ENCODE data around the gene RAI2.

RAI2 gene

DNA sequence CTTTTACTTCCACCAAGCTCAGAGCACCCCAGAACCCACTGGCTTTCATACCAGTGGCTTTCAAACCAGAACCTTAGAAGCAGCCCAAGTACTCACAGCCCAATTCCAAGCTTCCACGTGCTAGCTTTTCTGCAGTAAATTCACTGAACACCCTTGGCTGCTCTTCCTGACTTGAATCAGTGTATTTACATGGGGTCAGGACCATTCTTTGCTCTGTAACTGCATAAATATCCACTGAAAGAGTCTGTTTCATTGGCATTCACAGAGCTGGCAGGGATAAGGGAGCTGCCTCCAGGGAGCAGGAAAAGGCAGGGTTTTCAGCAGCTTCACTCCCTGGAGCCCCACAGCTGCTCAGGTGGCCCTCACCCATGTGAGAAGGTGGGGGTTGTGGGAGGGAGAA is 43.8 kb downstream of the RAI2 start:
- Mint-ChIP-seq H3K9me3 (no peaks in the 10 kb centered on the region), H3K36me3 (ENCODE audit: low read depth) (no peaks in the 10 kb centered on the region), H3K4me3 (no peak overlapping the region), H3K27me3 (peaks cover 1% of the 10 kb centered on the region), H3K27ac (no peak overlapping the region), H3K4me1 (ENCODE audit: low read depth) (no peaks in the 10 kb centered on the region)
- intact Hi-C loops (cut with micrococcal nuclease), result no loop called here

DNA sequence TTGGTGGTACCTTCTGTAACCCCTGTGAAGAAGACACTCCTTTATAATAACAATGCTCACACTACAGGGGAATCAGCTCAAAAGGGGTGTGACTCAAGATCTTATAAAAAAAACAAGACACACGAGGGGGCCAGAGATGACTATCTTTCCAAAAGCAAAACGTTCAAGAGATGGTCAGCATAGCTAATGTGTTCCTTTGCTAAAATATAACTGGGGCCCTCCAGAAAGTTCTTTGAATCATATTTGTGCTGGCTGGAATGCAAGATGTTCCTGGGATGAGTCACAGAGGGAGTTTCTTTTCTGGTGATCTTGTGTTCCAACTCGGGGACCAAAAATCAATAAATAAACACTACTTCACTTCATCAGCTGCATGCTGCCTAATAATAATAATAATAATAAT is 46.5 kb downstream of the RAI2 start:
- H3K4me1 Mint-ChIP-seq (ENCODE audit: low read depth), result no peaks in the 10 kb centered on the region
- H3K27me3 Mint-ChIP-seq, result peaks cover 1% of the 10 kb centered on the region
- no peak overlapping the region for H3K4me3 Mint-ChIP-seq
- H3K36me3 Mint-ChIP-seq (ENCODE audit: low read depth), result no peaks in the 10 kb centered on the region
- no peak overlapping the region for H3K27ac Mint-ChIP-seq
- intact Hi-C loops (cut with micrococcal nuclease), result no loop called here
- no peaks in the 10 kb centered on the region for H3K9me3 Mint-ChIP-seq

DNA sequence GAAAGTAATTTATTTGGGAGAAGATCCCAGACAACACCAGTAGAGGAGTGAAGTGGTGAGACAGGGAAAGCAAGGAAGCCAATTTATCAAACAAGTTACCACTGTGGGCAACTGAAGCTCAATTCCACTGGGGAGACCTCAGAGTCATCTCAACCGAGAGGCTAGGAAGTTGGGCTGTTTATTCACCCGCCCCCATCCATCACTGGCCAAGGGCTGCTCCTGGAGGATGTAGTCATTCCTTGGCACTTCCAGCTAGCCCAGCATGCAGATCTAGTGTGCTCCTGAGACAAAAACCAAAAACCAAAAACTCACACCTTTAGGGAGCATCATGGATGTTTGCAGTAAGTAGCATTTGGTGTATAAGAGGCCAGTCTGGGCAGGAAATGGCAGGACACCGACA is 47.0 kb downstream of the RAI2 start:
- H3K36me3 Mint-ChIP-seq (ENCODE audit: low read depth), result no peaks in the 10 kb centered on the region
- no peaks in the 10 kb centered on the region for H3K4me1 Mint-ChIP-seq (ENCODE audit: low read depth)
- H3K4me3 Mint-ChIP-seq, result no peak overlapping the region
- intact Hi-C loops (cut with micrococcal nuclease), result no loop called here
- H3K27me3 Mint-ChIP-seq, result peaks cover 1% of the 10 kb centered on the region
- no peak overlapping the region for H3K27ac Mint-ChIP-seq
- H3K9me3 Mint-ChIP-seq, result no peaks in the 10 kb centered on the region

DNA sequence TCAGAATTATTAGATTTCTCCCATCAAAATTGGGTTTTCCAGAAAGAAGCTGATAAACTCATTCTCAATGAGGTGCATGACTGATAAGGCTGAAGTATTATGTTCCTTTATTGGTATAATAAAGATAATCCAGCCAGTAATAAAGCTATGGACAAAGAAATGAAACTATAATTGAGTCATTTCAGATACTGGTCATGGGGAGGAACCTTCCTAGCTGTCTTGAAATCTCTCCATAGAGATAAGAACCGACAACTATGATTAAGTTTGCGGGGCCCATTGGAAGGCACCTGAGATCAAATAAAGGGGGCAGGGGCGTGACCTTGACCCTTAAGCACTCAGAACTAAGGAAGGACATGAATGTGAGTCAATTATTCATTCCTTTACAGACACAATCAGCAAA is 47.8 kb downstream of the RAI2 start:
- Mint-ChIP-seq H3K27me3 (peaks cover 1% of the 10 kb centered on the region), H3K9me3 (no peaks in the 10 kb centered on the region), H3K27ac (no peak overlapping the region), H3K36me3 (ENCODE audit: low read depth) (no peaks in the 10 kb centered on the region), H3K4me1 (ENCODE audit: low read depth) (no peaks in the 10 kb centered on the region), H3K4me3 (no peak overlapping the region)
- intact Hi-C loops (cut with micrococcal nuclease), result no loop called here

DNA sequence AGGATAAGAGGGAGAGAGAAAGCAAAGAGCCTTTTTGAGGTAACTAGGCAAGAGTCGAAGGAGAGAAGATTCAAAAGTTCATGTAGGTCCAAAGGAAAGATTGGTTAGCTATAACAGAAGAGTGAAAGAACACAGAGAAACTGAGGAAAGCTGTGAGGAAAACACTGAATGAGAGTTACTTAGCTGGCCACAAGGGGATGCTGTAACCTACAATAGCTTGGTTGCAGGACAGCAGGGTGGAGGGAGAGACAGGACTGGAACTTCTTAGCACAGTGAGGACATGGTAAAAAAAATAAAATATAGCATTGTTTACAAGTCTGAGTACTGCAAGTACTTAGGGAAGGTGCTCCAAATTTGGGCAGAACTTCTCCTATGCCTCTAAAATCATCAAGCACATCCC is 48.3 kb downstream of the RAI2 start:
- H3K27ac Mint-ChIP-seq, result no peak overlapping the region
- no peaks in the 10 kb centered on the region for H3K4me1 Mint-ChIP-seq (ENCODE audit: low read depth)
- H3K27me3 Mint-ChIP-seq, result peaks cover 1% of the 10 kb centered on the region
- no peak overlapping the region for H3K4me3 Mint-ChIP-seq
- intact Hi-C loops (cut with micrococcal nuclease), result no loop called here
- H3K9me3 Mint-ChIP-seq, result no peaks in the 10 kb centered on the region
- no peaks in the 10 kb centered on the region for H3K36me3 Mint-ChIP-seq (ENCODE audit: low read depth)

DNA sequence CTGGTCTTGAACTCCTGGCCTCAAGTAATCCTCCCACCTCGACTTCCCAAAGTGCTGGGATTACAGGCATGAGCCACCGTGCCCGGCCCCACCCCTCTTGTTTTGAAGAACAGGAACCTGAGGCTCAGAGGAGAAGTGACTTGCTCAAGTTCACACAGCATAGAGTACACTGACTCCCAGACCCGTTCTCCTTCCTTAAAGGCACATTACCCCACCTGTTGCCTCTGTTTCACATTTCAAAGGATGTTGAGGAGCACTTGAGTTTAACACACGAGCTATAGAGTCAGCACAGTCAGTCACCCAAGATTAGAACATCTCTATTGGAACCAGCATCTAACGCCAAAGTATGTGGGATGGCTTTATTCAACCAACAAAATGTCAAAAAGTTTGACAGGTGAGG is 51.1 kb downstream of the RAI2 start:
- H3K36me3 Mint-ChIP-seq (ENCODE audit: low read depth), result no peaks in the 10 kb centered on the region
- H3K4me3 Mint-ChIP-seq, result no peak overlapping the region
- H3K27me3 Mint-ChIP-seq, result no peaks in the 10 kb centered on the region
- H3K27ac Mint-ChIP-seq, result no peak overlapping the region
- intact Hi-C loops (cut with micrococcal nuclease), result no loop called here
- no peaks in the 10 kb centered on the region for H3K4me1 Mint-ChIP-seq (ENCODE audit: low read depth)
- no peaks in the 10 kb centered on the region for H3K9me3 Mint-ChIP-seq

DNA sequence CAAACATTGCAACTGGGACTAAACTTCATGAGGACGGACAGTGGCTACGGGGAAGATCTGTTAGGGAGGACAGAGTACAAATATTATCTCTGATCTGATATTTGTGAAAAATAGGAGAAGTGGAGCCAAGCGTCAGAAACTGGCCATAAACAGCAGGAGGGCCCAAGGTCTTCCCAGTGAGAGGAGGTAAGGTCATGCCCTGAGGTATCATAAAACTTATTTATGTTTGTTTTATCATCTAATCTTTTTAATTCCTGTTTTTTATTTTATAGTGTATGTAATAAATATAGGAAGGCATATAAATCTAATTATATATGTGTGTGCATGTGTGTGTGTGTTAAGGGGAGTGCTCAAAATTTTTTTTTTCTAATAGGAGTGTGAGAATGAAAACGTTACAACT is 51.8 kb downstream of the RAI2 start:
- H3K4me3 Mint-ChIP-seq, result no peak overlapping the region
- intact Hi-C loops (cut with micrococcal nuclease), result no loop called here
- H3K27ac Mint-ChIP-seq, result no peak overlapping the region
- H3K36me3 Mint-ChIP-seq (ENCODE audit: low read depth), result no peaks in the 10 kb centered on the region
- H3K4me1 Mint-ChIP-seq (ENCODE audit: low read depth), result no peaks in the 10 kb centered on the region
- H3K9me3 Mint-ChIP-seq, result no peaks in the 10 kb centered on the region
- H3K27me3 Mint-ChIP-seq, result no peaks in the 10 kb centered on the region

DNA sequence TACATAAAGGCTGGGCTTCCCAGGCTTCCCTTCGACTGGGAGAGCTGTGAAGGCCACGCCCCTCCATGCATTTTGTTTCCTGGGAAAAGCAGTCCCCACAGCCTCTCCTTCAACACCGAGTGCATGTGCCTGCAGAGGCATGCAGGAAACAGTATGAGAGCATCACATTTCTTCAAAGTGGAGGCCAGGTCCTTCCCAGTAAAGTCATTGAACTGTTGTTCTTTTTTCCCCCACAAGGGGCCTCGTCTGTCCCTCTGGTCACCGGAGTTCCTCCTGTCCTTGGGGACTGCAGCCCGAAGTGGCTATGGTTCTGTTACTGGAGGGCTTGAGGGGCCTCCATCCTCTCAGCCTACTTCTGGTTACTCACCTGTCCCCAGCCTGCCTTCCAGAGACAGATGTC is 56.0 kb downstream of the RAI2 start:
- H3K36me3 Mint-ChIP-seq (ENCODE audit: low read depth), result no peaks in the 10 kb centered on the region
- intact Hi-C loops (cut with micrococcal nuclease), result no loop called here

DNA sequence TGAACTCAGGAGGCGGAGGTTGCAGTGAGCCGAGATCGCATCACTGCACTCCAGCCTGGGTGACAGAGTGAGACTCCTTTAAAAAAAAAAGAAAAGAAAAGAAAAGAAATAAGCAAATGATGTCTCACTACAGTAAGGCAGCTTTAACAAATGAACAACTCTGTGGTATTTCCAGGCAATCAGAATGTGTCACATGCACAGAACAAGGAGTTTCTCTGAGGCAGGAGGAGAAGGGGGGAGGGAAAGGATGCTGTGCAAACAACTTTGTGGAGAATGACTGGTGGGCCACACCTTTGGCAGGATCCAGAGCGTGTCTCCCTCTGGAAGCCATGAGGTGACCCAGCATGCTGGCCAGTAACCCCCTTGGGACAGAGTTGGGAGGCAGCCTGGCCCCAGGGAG is 57.6 kb downstream of the RAI2 start:
- Mint-ChIP-seq H3K27ac (no peak overlapping the region), H3K4me1 (ENCODE audit: low read depth) (no peaks in the 10 kb centered on the region), H3K27me3 (peaks cover 2% of the 10 kb centered on the region), H3K36me3 (ENCODE audit: low read depth) (no peaks in the 10 kb centered on the region), H3K9me3 (no peaks in the 10 kb centered on the region), H3K4me3 (no peak overlapping the region)
- intact Hi-C loops (cut with micrococcal nuclease), result no loop called here

More for the DNA sequence above, 56.0 kb downstream of the RAI2 start:
- H3K4me1 Mint-ChIP-seq (ENCODE audit: low read depth), result no peaks in the 10 kb centered on the region
- H3K4me3 Mint-ChIP-seq, result no peak overlapping the region
- H3K27me3 Mint-ChIP-seq, result no peaks in the 10 kb centered on the region
- H3K9me3 Mint-ChIP-seq, result no peaks in the 10 kb centered on the region
- no peak overlapping the region for H3K27ac Mint-ChIP-seq

DNA sequence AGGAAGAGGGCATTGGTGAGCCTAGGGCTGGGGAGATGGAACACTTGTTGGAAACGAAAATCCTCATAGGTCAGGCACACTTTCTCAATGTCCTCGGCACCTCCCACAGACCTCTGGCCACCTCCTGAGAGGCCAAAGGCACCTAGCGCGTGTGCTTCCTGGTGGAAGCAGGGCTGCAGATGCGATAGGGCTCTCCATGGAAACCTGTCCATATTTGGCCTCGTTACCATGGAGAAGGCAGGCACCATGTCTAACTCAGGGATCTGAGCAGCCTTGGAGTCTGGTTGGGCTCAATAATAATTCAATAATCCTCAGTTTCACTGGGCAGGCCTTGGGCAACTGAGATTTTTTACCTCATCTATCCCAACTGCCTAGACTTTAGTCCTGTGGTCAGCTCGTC is 58.3 kb downstream of the RAI2 start:
- no peak overlapping the region for H3K4me3 Mint-ChIP-seq

DNA sequence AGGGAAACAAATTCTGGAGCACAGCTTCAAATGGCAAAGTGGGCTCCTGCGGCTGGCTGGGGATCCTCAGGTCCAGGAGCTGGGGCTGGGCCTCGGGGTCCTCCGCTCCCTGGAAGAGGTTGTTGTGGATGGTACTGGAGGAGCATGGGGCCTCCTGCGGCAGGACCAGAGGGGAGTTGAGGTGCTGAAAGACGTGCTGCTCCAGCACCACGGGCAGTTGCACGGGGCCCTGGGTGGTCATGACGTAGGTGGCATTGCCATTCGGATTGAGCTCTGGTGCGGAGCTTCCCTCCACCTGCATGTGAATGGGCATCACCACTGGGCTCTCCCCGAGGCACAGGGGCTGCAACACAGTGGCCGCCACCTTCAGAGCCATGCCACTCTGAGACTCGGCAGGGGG is 59.7 kb downstream of the RAI2 start:
- H3K9me3 Mint-ChIP-seq, result no peaks in the 10 kb centered on the region
- no peak overlapping the region for H3K27ac Mint-ChIP-seq
- intact Hi-C loops (cut with micrococcal nuclease), result no loop called here

More for the DNA sequence above, 58.3 kb downstream of the RAI2 start:
- H3K36me3 Mint-ChIP-seq (ENCODE audit: low read depth), result no peaks in the 10 kb centered on the region
- no peaks in the 10 kb centered on the region for H3K4me1 Mint-ChIP-seq (ENCODE audit: low read depth)
- H3K27ac Mint-ChIP-seq, result no peak overlapping the region
- intact Hi-C loops (cut with micrococcal nuclease), result no loop called here
- no peaks in the 10 kb centered on the region for H3K9me3 Mint-ChIP-seq
- H3K27me3 Mint-ChIP-seq, result peaks cover 2% of the 10 kb centered on the region

DNA sequence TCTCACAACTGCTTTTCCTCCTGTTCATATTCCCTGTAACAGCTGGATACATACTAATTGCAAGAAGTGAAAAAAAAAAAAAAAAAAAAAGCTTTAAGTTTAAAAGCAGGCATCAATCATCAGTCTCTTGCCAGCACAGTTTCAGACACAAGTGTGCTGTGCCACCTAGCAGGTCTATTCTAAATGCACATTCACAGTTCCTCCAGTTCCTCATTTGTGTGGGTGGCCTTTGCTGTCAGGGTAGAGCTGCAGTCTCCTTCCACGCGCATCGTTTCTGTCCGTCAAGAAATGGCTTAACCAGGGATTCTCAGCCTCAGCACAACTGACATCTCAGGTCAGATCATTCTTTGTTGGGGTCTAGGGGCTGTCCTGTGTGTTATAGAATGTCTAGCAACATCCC is 62.2 kb downstream of the RAI2 start:
- no peak overlapping the region for H3K4me3 Mint-ChIP-seq
- H3K27ac Mint-ChIP-seq, result no peak overlapping the region
- H3K36me3 Mint-ChIP-seq (ENCODE audit: low read depth), result no peaks in the 10 kb centered on the region
- peaks cover 2% of the 10 kb centered on the region for H3K27me3 Mint-ChIP-seq
- H3K4me1 Mint-ChIP-seq (ENCODE audit: low read depth), result no peaks in the 10 kb centered on the region
- intact Hi-C loops (cut with micrococcal nuclease), result no loop called here
- H3K9me3 Mint-ChIP-seq, result no peaks in the 10 kb centered on the region

More for the DNA sequence above, 59.7 kb downstream of the RAI2 start:
- Mint-ChIP-seq H3K27me3 (peaks cover 2% of the 10 kb centered on the region), H3K4me3 (no peak overlapping the region), H3K36me3 (ENCODE audit: low read depth) (no peaks in the 10 kb centered on the region), H3K4me1 (ENCODE audit: low read depth) (no peaks in the 10 kb centered on the region)

DNA sequence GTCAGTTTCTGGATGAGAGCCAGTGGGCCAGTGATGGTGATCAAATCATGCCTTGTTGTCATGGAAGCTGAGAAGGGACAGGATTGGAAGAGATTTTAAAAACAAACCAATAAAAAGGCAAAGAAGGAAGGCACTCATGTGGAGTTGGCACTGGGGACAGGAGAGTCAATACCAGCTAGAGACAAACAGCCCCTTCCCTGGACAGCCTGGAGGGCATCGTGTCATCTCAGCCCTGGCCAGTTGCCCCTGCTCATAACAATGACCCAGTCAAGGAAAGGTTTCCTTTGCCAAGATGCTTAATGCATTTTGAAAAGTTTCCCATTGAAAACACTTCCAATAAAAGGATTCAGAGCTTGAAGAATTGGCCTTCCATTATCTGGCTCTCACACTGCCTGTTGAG is 68.3 kb downstream of the RAI2 start:
- intact Hi-C loops (cut with micrococcal nuclease), result no loop called here
- H3K27me3 Mint-ChIP-seq, result peaks cover 5% of the 10 kb centered on the region
- no peak overlapping the region for H3K4me3 Mint-ChIP-seq
- no peak overlapping the region for H3K27ac Mint-ChIP-seq
- no peaks in the 10 kb centered on the region for H3K4me1 Mint-ChIP-seq (ENCODE audit: low read depth)
- no peaks in the 10 kb centered on the region for H3K9me3 Mint-ChIP-seq
- H3K36me3 Mint-ChIP-seq (ENCODE audit: low read depth), result no peaks in the 10 kb centered on the region

DNA sequence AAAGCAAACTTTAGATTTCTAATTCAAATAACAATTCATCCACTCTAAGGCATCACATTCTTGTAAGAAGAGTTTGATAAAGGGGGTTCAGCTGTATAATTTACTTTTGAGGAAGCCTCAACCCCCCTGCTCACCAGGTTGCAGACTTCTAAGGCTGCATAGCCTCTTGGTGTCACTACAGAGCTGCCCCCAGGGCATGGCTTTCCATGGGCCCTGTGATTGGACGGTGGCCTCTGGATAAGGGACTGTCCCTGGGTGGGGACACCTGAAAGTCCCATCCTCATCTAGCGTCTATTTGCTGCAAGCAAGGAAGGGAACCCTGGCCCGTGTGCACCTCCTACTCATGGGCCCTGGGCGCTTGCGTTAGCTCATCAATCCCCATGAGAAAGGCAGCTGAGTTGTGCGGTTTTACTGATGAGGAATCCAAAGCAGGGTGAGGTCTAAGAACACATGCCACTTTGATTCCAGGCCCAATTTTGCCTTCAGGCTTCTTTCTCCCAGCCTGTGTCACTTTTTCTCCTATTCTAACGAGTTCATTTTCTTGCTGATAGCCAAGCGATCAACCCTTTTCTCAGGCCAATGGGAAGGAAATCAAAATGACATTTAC is 72.0 kb downstream of the RAI2 start:
- H3K9me3 Mint-ChIP-seq, result no peaks in the 10 kb centered on the region
- no peaks in the 10 kb centered on the region for H3K4me1 Mint-ChIP-seq (ENCODE audit: low read depth)
- H3K36me3 Mint-ChIP-seq (ENCODE audit: low read depth), result no peaks in the 10 kb centered on the region
- peaks cover 9% of the 10 kb centered on the region for H3K27me3 Mint-ChIP-seq
- H3K4me3 Mint-ChIP-seq, result no peak overlapping the region
- no peak overlapping the region for H3K27ac Mint-ChIP-seq
- intact Hi-C loops (cut with micrococcal nuclease), result loop anchor here (2.0 kb wide), 1 partner anchor 588 kb away; no protein-coding TSS in a partner anchor

DNA sequence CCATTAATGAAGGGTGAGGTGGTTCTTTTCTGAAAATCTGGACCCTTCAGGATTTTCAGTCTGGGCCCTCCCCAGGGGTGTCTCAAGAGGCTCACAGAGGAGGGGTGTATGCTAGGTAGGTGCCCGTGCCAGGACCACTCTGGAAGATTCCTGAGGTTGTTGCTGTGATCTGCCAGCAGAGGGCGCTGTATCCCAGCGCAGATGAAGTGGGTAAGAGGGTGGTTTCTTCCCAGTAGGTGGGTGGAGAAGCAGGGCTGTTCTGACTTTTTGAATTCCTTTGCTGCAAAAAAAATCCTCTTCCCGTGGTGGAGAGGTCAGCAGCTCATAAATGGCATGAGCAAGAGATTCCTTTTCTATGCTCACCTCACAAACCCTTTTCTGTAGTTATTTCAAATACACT is 72.7 kb downstream of the RAI2 start:
- intact Hi-C loops (cut with micrococcal nuclease), result loop anchor here (2.0 kb wide), 1 partner anchor 588 kb away; no protein-coding TSS in a partner anchor
- Mint-ChIP-seq H3K4me3 (no peak overlapping the region), H3K36me3 (ENCODE audit: low read depth) (no peaks in the 10 kb centered on the region)

More for the DNA sequence above, 72.7 kb downstream of the RAI2 start:
- H3K27ac Mint-ChIP-seq, result no peak overlapping the region
- H3K9me3 Mint-ChIP-seq, result no peaks in the 10 kb centered on the region
- no peaks in the 10 kb centered on the region for H3K4me1 Mint-ChIP-seq (ENCODE audit: low read depth)
- H3K27me3 Mint-ChIP-seq, result peaks cover 9% of the 10 kb centered on the region
